Measurements from ENCODE around the gene MOSPD2.
A peak's percentile ranks its signal among the peaks of the same experiment; 100 is the strongest.

Gene MOSPD2

DNA sequence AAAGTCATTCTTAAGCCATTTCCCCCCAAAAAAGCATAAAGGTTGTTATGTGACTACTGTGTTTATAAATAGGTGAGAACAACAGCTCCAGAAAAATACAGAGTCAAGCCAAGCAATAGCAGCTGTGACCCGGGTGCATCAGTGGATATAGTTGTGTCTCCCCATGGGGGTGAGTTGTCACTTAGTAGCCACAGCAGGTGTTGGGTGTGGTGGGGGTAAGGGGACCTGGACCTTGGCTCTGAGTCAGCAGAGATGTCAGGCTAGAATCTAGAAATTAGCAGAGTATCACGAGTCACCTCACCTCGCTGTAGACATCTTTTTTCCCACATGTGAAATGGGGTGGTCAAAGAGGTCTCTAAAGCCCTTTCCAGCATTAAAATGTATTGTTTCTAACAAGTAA, 42.4 kb downstream of the MOSPD2 start:
- H3K27ac Mint-ChIP-seq: no peak overlapping the region
- TF ChIP-seq, protein P1, sequence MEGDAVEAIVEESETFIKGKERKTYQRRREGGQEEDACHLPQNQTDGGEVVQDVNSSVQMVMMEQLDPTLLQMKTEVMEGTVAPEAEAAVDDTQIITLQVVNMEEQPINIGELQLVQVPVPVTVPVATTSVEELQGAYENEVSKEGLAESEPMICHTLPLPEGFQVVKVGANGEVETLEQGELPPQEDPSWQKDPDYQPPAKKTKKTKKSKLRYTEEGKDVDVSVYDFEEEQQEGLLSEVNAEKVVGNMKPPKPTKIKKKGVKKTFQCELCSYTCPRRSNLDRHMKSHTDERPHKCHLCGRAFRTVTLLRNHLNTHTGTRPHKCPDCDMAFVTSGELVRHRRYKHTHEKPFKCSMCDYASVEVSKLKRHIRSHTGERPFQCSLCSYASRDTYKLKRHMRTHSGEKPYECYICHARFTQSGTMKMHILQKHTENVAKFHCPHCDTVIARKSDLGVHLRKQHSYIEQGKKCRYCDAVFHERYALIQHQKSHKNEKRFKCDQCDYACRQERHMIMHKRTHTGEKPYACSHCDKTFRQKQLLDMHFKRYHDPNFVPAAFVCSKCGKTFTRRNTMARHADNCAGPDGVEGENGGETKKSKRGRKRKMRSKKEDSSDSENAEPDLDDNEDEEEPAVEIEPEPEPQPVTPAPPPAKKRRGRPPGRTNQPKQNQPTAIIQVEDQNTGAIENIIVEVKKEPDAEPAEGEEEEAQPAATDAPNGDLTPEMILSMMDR (IDR thresholded peaks at IDR 0.05): no peak
- no peaks in the 10 kb centered on the region for H3K4me1 Mint-ChIP-seq
- peaks cover 17% of the 10 kb centered on the region for H3K36me3 Mint-ChIP-seq (ENCODE audit: low read depth)
- no peaks in the 10 kb centered on the region for H3K27me3 Mint-ChIP-seq (ENCODE audit: low read depth, poor library complexity)
- no peak for DNase-seq
- H3K4me3 Mint-ChIP-seq: no peak overlapping the region
- H3K9me3 Mint-ChIP-seq: peaks cover 14% of the 10 kb centered on the region

DNA sequence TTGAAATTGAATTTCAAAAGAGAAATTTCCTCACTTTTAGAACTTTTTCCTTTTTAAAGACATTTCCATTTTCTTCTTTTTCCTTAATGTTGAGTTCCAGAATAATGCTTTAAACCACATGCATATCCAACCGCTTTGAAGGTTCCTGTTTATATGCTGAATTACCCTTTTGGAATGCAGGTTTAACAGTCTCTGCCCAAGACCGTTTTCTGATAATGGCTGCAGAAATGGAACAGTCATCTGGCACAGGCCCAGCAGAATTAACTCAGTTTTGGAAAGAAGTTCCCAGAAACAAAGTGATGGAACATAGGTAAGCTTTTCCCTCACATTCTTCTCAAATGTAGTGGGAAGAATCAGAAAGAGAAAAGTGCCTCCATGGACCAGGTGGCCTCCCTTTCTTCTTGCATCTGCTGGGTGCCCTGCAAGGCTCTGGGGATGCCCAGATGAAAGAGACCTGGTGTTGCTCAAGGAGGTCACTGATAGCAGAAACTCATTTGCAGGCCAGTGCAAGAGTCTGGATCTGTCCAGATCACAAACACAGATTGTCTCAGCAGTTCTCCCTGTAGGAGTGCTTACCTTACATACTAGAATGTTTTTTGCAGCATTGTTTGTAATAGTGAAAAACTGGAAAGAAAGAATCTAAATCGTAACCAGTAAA, 42.9 kb downstream of the MOSPD2 start:
- peaks cover 15% of the 10 kb centered on the region for H3K36me3 Mint-ChIP-seq (ENCODE audit: low read depth)
- H3K4me1 Mint-ChIP-seq: no peaks in the 10 kb centered on the region
- TF ChIP-seq, protein P1 (IDR thresholded peaks at IDR 0.05): no peak
- H3K27me3 Mint-ChIP-seq (ENCODE audit: low read depth, poor library complexity): peaks cover under 1% of the 10 kb centered on the region
- H3K4me3 Mint-ChIP-seq: no peak overlapping the region
- H3K9me3 Mint-ChIP-seq: peaks cover 14% of the 10 kb centered on the region
- DNase-seq: no peak
- no peak overlapping the region for H3K27ac Mint-ChIP-seq

DNA sequence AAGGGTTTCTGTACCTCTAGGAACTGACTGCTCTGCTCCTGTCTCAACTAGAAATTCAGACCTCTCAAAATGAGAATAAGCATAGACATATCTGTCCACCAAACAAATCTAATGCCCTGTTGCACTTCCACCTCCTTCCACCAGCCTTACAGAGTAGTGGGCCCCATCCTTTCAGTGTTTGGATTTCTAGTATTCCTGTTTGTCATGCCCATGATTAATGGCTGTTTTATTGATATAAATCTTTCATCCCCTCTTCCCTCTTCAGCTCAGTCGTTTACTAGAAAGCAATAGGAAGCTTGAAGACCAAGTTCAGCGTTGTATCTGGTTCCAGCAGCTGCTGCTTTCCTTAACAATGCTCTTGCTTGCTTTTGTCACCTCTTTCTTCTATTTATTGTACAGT, 46.2 kb downstream of the MOSPD2 start:
- Mint-ChIP-seq H3K27ac (no peak overlapping the region), H3K36me3 (ENCODE audit: low read depth) (peaks cover 15% of the 10 kb centered on the region), H3K27me3 (ENCODE audit: low read depth, poor library complexity) (peaks cover 2% of the 10 kb centered on the region), H3K9me3 (peaks cover 26% of the 10 kb centered on the region), H3K4me3 (no peak overlapping the region), H3K4me1 (peaks cover 6% of the 10 kb centered on the region)
- TF ChIP-seq, protein P1 (IDR thresholded peaks at IDR 0.05): no peak
- no peak for DNase-seq

DNA sequence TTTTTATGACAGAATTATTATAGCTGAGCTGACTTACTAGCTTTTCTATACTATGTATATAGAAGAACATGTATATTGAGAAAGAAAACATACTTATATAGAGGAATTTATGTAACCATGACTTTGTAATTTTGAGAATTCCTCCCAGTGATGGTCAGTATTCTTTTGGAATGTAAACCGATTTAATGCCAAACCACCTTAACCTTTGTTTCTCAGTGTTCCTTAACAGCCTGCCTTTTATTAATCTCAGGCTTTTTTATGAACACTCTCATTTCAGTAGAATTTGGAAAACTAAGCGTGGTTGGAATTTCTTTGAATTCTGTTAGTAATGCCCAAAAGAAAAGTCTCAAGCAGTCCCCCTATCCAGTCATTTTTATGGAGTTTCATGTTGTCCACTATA, 47.0 kb downstream of the MOSPD2 start:
- Mint-ChIP-seq H3K36me3 (ENCODE audit: low read depth) (peaks cover 15% of the 10 kb centered on the region), H3K27ac (no peak overlapping the region), H3K4me3 (no peak overlapping the region), H3K4me1 (peaks cover 6% of the 10 kb centered on the region), H3K9me3 (peaks cover 26% of the 10 kb centered on the region), H3K27me3 (ENCODE audit: low read depth, poor library complexity) (peaks cover 2% of the 10 kb centered on the region)
- TF ChIP-seq, protein P1 (IDR thresholded peaks at IDR 0.05): no peak
- no peak for DNase-seq

DNA sequence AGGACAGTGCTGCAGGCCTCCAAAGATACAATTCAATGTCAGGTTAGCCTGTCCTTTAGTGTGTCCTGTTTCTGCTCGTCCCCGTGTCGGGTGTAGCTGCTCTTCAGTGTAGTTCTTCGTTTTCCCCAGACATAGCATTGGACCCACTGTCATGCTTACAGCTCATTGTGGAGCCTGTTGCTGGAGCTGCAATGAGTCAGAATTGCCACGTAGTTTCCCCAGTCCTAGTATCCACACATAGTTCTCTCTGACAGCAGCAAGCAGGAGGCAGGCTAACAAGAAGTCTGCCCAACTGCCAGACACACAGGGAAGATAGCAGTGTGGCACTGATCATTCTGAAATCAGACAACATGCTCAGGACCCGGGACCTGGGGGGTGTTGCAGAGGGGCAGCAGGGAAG, 49.2 kb downstream of the MOSPD2 start:
- peak overlapping the region; percentile 5 for H3K27ac Mint-ChIP-seq
- TF ChIP-seq, protein P1 (IDR thresholded peaks at IDR 0.05): no peak
- no peak overlapping the region for H3K4me3 Mint-ChIP-seq
- peaks cover 6% of the 10 kb centered on the region for H3K4me1 Mint-ChIP-seq
- peaks cover 6% of the 10 kb centered on the region for H3K36me3 Mint-ChIP-seq (ENCODE audit: low read depth)
- DNase-seq: no peak
- peaks cover 15% of the 10 kb centered on the region for H3K9me3 Mint-ChIP-seq
- peaks cover 2% of the 10 kb centered on the region for H3K27me3 Mint-ChIP-seq (ENCODE audit: low read depth, poor library complexity)

DNA sequence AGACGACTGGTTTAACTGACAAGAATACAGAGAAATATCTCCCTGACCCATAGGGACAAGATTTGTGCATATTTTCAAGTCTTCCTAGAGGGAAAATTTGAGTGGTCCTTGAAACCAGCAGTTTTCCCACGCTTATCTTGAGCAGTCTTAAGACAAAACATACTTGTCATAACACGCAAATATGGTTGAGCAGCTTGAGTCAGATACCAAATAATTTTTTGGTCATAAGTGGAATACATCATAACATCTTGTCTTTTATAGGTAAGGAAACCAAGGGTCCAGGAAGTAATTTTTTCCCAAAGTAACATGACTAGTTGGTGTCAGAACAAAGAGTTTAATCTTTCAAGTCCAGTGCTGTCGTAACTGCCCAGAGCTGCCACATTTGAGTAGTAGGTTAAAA, 50.5 kb downstream of the MOSPD2 start:
- peaks cover 6% of the 10 kb centered on the region for H3K36me3 Mint-ChIP-seq (ENCODE audit: low read depth)
- peaks cover 2% of the 10 kb centered on the region for H3K27me3 Mint-ChIP-seq (ENCODE audit: low read depth, poor library complexity)
- peaks cover 6% of the 10 kb centered on the region for H3K4me1 Mint-ChIP-seq
- H3K4me3 Mint-ChIP-seq: no peak overlapping the region
- H3K9me3 Mint-ChIP-seq: peaks cover 16% of the 10 kb centered on the region
- DNase-seq: no peak
- TF ChIP-seq, protein P1 (IDR thresholded peaks at IDR 0.05): no peak
- no peak overlapping the region for H3K27ac Mint-ChIP-seq

Data from nephron progenitor cell (in vitro differentiated cells).